Neutrophil (primary cell): ENCODE results near the gene EXOC4.

Experiments used
- H3K27ac ChIP-seq: fragments of 200-600 bp; sonication (generic); 2 replicates; pipeline ENCODE4 v1.5.1; 2016; ENCODE audit warnings: mild to moderate bottlenecking, moderate library complexity
- H3K27me3 ChIP-seq: fragments of 200-600 bp; sonication (generic); 2 replicates; pipeline ENCODE4 v1.6.0; 2016; ENCODE audit warnings: mild to moderate bottlenecking
- H3K36me3 ChIP-seq: fragments of 200-600 bp; sonication (generic); 2 replicates; pipeline ENCODE4 v1.5.1; 2017
- H3K4me1 ChIP-seq, 2 experiments: fragments of 200-600 bp in 1 of 2; sonication (generic) in 1 of 2; 1 replicate in 1 of 2; 2 replicates in 1 of 2; pipeline versions ENCODE4 v1.5.1 to v1.6.1; 2013 to 2016; ENCODE audit warnings: low read depth in 1 of 2, low read length in 1 of 2, mild to moderate bottlenecking in 1 of 2, moderate library complexity in 1 of 2; ENCODE audit not compliant: control insufficient read depth in 1 of 2, insufficient read depth in 1 of 2
- H3K4me3 ChIP-seq, 2 experiments: fragments of 200-600 bp in 1 of 2; sonication (generic) in 1 of 2; 1 replicate in 1 of 2; 2 replicates in 1 of 2; pipeline ENCODE4 v1.5.1; 2013 to 2016; ENCODE audit warnings: low read depth in 1 of 2, low read length in 1 of 2, mild to moderate bottlenecking in 1 of 2, moderate library complexity in 1 of 2
- H3K9me3 ChIP-seq: fragments of 200-600 bp; sonication (generic); 2 replicates; pipeline ENCODE4 v1.5.1; 2016
- CTCF ChIP-seq: fragments of 200-600 bp; sonication (generic); IDR thresholded peaks from 2 replicates; pipeline ENCODE4 v1.5.1; 2016; ENCODE audit warnings: antibody characterized with exemption

The EXOC4 gene

DNA sequence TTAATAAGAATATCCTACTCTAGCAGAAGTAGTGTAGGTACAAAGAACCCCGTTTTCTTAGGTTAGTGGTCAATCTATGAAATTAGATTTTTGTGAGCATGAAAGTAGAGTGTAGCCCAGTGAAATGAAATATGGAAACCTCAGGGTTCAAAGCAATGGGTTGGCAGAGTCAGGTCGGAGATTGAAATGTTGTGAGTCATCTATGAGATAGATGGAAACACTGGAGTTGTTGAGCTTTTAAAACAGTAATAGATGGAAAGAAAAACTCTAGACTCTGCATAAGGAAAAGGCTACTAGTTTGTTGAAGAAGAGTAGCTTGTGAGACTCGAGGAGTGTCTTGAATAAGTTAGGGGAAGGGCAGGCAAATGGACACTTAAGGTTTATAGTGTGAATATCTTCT, 251.9 kb downstream of the EXOC4 start:
- no peaks in the 10 kb centered on the region for H3K9me3 ChIP-seq
- no peaks in the 10 kb centered on the region for H3K36me3 ChIP-seq
- no peak overlapping the region for H3K4me3 ChIP-seq
- no peaks in the 10 kb centered on the region for H3K4me1 ChIP-seq
- no peaks in the 10 kb centered on the region for H3K27me3 ChIP-seq
- no peak for TF ChIP-seq CTCF
- no peak overlapping the region for H3K27ac ChIP-seq

GRCh38 chr7:133509822-133510221, 256.9 kb downstream of the EXOC4 start:
- H3K9me3 ChIP-seq = no peaks in the 10 kb centered on the region
- H3K36me3 ChIP-seq = no peaks in the 10 kb centered on the region
- no peak overlapping the region for H3K4me3 ChIP-seq
- H3K27ac ChIP-seq = no peak overlapping the region
- H3K27me3 ChIP-seq = no peaks in the 10 kb centered on the region
- peaks cover 5 to 12% of the 10 kb centered on the region in 2 experiments for H3K4me1 ChIP-seq
- no peak for TF ChIP-seq CTCF

DNA sequence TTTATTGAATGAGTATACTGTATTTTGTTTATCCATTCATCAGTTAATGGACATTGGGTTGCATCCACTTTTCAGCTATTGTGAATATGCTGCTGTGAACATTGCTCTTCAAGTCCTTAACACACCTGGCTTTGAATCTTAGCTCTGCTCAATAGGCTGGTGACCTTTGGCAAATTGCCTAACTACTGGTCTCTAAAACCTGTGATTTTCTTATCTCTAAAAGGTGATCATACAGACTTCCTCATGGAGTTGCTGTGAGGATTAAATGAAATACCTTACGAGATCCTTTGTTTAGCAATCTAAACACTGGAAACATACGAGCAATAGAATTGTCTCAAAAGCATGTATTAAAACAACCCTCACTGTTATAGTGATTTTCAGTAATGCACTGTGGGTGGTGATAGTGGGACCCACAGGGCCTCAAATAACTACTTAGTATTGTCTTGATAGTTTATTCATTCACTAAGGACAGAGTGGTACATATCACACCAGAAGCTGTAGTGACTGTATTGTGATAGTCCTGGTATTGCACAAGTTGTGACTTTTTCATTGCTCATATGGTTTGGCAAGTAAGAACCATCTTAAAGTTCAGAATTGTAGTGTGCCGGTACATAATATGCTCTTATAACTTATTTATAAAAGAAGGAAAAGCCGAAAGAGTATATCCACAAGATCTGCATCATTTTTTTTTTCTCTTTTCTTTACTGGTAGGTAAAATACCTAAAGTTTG, 257.6 kb downstream of the EXOC4 start:
- Histone ChIP-seq H3K36me3 (no peaks in the 10 kb centered on the region), H3K4me1 (peaks cover 5 to 12% of the 10 kb centered on the region in 2 experiments), H3K27me3 (no peaks in the 10 kb centered on the region), H3K9me3 (no peaks in the 10 kb centered on the region), H3K4me3 (no peak overlapping the region), H3K27ac (no peak overlapping the region)
- TF ChIP-seq CTCF = no peak

DNA sequence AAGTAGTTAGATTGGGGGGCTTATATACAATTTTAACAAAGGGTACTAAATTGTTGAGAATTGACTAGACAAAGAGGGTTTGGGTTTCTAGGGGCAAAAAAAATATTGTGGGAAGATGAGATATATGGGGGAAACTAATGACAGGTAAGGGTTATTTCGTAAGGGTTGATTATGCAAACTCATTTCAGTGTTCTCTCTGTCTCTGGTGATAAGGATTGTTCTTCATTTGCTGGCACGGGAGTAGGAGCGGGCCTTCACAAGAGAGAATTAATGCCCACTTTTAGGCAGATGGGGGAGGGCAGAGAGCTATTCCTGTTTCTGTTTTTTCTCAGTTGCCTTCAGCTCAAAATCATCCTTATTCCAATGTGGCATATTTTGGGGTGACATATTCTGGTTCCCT, 258.4 kb downstream of the EXOC4 start:
- H3K27ac ChIP-seq = no peak overlapping the region
- no peaks in the 10 kb centered on the region for H3K27me3 ChIP-seq
- no peaks in the 10 kb centered on the region for H3K36me3 ChIP-seq
- no peak overlapping the region for H3K4me3 ChIP-seq
- TF ChIP-seq CTCF = no peak
- peaks cover 5 to 12% of the 10 kb centered on the region in 2 experiments for H3K4me1 ChIP-seq
- H3K9me3 ChIP-seq = no peaks in the 10 kb centered on the region

DNA sequence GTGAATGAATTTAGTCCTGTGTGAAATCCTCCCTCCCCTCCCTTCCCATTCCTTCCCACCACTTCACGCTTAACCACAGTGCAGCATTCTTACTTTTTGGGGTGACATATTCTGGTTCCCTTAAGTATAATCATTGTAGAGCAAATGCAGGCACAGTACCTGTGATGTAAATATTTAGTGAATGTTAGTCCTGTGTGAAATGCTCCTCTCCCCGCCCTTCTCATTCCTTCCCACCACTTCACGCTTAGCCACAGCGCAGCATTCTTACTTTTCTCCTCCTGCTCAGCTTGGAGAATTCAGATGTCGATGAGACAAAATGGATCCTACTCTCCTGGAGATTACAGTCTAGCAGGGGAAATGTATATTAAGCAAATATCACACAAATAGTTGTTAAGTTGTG, 258.8 kb downstream of the EXOC4 start:
- Histone ChIP-seq H3K36me3 (no peaks in the 10 kb centered on the region), H3K27ac (no peak overlapping the region), H3K9me3 (no peaks in the 10 kb centered on the region), H3K27me3 (no peaks in the 10 kb centered on the region), H3K4me1 (peaks cover 5 to 12% of the 10 kb centered on the region in 2 experiments), H3K4me3 (no peak overlapping the region)
- TF ChIP-seq CTCF = no peak
